GM12878 (cell line): ENCODE results near the gene NUMA1. TPM values are rescaled to one million over a fixed set of nuclear protein-coding genes. Genes with fewer than 3 reads are reported as not detected.

Source experiments
- ATAC-seq: fragments of 200-7000 bp; cut with Tn5 transposase; 3 replicates; pipeline ENCODE4 v1.9.1; 2020; ENCODE audit warnings: mild to moderate bottlenecking, moderate library complexity
- BruUV-seq: library from RNA; stranded (reverse); fragments of 400-500 nt; replicated peaks from 2 replicates; lab custom pipeline; 2021; lab: Mats Ljungman, UMichigan
- CTCF ChIA-PET: fragments of 300-600 bp; sonication (Branson Sonifier 250); formaldehyde crosslinking; extraction: SDS; loops from one replicate; lab custom pipeline; 2021; ENCODE audit warnings: inconsistent platforms; lab: Yijun Ruan, JAX
- POLR2A ChIA-PET: fragments of 350-600 bp; formaldehyde crosslinking; extraction: SDS; loops from one replicate; lab custom pipeline; 2021; ENCODE audit warnings: inconsistent platforms; lab: Charles Lee
- RAD21 ChIA-PET: fragments of 300-600 bp; sonication (Branson Sonifier 250); formaldehyde crosslinking; loops from one replicate; lab custom pipeline; 2023; ENCODE audit warnings: antibody characterized with exemption; ENCODE audit not compliant: unreplicated experiment; lab: Charles Lee
- SMC1A ChIA-PET: fragments of 300-600 bp; sonication (Branson Sonifier 250); formaldehyde crosslinking; loops from one replicate; lab custom pipeline; 2023; ENCODE audit not compliant: unreplicated experiment, uncharacterized antibody; lab: Charles Lee
- DNase-seq: peaks from one replicate; pipeline ENCODE4 v3.0.0-alpha.2; 2011; ENCODE audit warnings: low read depth, low spot score
- FAIRE-seq: peaks from 3 replicates; lab custom pipeline; 2011; peaks lifted over from hg19 to GRCh38; lab: Jason Lieb, UNC
- H2AFZ ChIP-seq: 2 replicates; pipeline ENCODE4 v1.6.0; 2011; ENCODE audit warnings: low read depth, low read length, control low read depth; ENCODE audit not compliant: control insufficient read depth
- H3K27ac ChIP-seq: 2 replicates; pipeline ENCODE4 v1.5.1; 2011; ENCODE audit warnings: control low read depth; ENCODE audit not compliant: control insufficient read depth, insufficient read depth
- H3K27me3 ChIP-seq, 2 experiments: replicated peaks in 1 of 2; 2 replicates each; pipeline versions ENCODE4 v1.6.0 to v1.6.1; 2011; ENCODE audit warnings: low read length in 1 of 2; ENCODE audit not compliant: control insufficient read depth in 2 of 2, insufficient read depth in 2 of 2
- H3K36me3 ChIP-seq, 2 experiments: 2 replicates each; pipeline ENCODE4 v1.5.1; 2011; ENCODE audit warnings: low read length in 1 of 2; ENCODE audit not compliant: control insufficient read depth in 2 of 2, insufficient read depth in 2 of 2
- H3K4me1 ChIP-seq: 2 replicates; pipeline ENCODE4 v1.6.1; 2011; ENCODE audit warnings: mild to moderate bottlenecking, low read length, moderate library complexity, mixed read lengths; ENCODE audit not compliant: control insufficient read depth, insufficient read depth
- H3K4me2 ChIP-seq: 2 replicates; pipeline ENCODE4 v1.6.0; 2011; ENCODE audit warnings: control low read depth; ENCODE audit not compliant: control insufficient read depth, insufficient read depth
- H3K4me3 ChIP-seq: fragments of 200-600 bp; sonication (generic); 2 replicates; pipeline ENCODE4 v1.5.1; 2016
- H3K79me2 ChIP-seq: 2 replicates; pipeline ENCODE4 v1.6.0; 2011; ENCODE audit warnings: low read length; ENCODE audit not compliant: control insufficient read depth, insufficient read depth
- H3K9ac ChIP-seq: 2 replicates; pipeline ENCODE4 v1.8.0; 2011; ENCODE audit warnings: low read length, control low read depth, mixed read lengths; ENCODE audit not compliant: control insufficient read depth, insufficient read depth
- H3K9me3 ChIP-seq: replicated peaks from 3 replicates; pipeline ENCODE4 v1.5.1; 2011; ENCODE audit warnings: mild to moderate bottlenecking, low read length; ENCODE audit not compliant: control insufficient read depth, insufficient read depth
- H4K20me1 ChIP-seq: 2 replicates; pipeline ENCODE4 v1.6.0; 2011; ENCODE audit not compliant: control insufficient read depth, insufficient read depth
- MLLT1 ChIP-seq: fragments of 450-650 bp; IDR thresholded peaks from 2 replicates; pipeline ENCODE4 v1.6.1; 2016; ENCODE audit warnings: mild to moderate bottlenecking
- NKRF ChIP-seq: fragments of 450-650 bp; conservative IDR thresholded peaks from 2 replicates; pipeline ENCODE4 v1.6.1; 2017; ENCODE audit warnings: mild to moderate bottlenecking, moderate library complexity
- RELB ChIP-seq: fragments of 450-650 bp; IDR thresholded peaks from 2 replicates; pipeline ENCODE4 v1.6.1; 2017; ENCODE audit warnings: low read depth, mild to moderate bottlenecking, moderate library complexity
- SMC3 ChIP-seq: IDR thresholded peaks from 2 replicates; pipeline ENCODE4 v1.6.1; 2011; ENCODE audit warnings: low read length, improper control_type of control experiment, borderline replicate concordance
- SRF ChIP-seq, 2 experiments: IDR thresholded peaks; 2 replicates each; pipeline ENCODE4 v1.6.1; 2011; ENCODE audit warnings: low read depth in 2 of 2, low read length in 2 of 2, mild to moderate bottlenecking in 1 of 2, moderate library complexity in 1 of 2
- ZBTB4 ChIP-seq: fragments of 450-650 bp; formaldehyde crosslinking; IDR thresholded peaks from 2 replicates; pipeline ENCODE4 v1.4.0; 2022; ENCODE audit warnings: mild to moderate bottlenecking, moderate library complexity
- WGBS: methylation state at CpG from one replicate; pipeline ENCODE4 v1.1.6; 2016; ENCODE audit warnings: low lambda C conversion rate; ENCODE audit not compliant: insufficient replicate concordance, insufficient coverage; ENCODE audit errors: missing lambda C conversion rate; 5-methylcytosine and 5-hydroxymethylcytosine counted together
- in situ Hi-C: fragments of 300-500 bp; cut with MboI; formaldehyde crosslinking; loops from 9 replicates; pipeline ENCODE4 v1.14.3; 2018; ENCODE audit warnings: mixed read lengths
- intact Hi-C: fragments of 100-400 bp; cut with micrococcal nuclease; formaldehyde crosslinking; loops from one replicate; pipeline ENCODE4 v1.14.2; 2022; ENCODE audit not compliant: unreplicated experiment
- polyA plus RNA-seq, 11 experiments: library from polyadenylated mRNA; depleted of rRNA in 4 of 11; unstranded in 6 of 11; stranded (reverse) in 5 of 11; fragments of >200 nt; fragmentation: Nextera tagmentation in 4 of 11; fragmentation: Illumina TruSeq in 1 of 11; extraction: Ambion mirVana in 4 of 11; extraction: Trizol in 1 of 11; gene quantifications; 1 replicate in 1 of 11; 2 replicates in 10 of 11; pipeline versions ENCODE4 v1.2.1 to v1.2.3, GENCODE V29; 2011 to 2016; ENCODE audit warnings: inconsistent platforms in 2 of 11, missing spikeins in 2 of 11, low read depth in 1 of 11
- total RNA-seq, 4 experiments: library from RNA; depleted of rRNA in 3 of 4; stranded (reverse); fragments of >200 nt in 3 of 4; fragmentation: Illumina TruSeq in 1 of 4; extraction: Trizol in 1 of 4; gene quantifications; 2 replicates each; pipeline versions ENCODE4 v1.2.1 to v1.2.3, GENCODE V29; 2013 to 2021

NUMA1 gene
- total and polyA plus RNA-seq, 10 of the 15 experiments (the other 5 are each of a cell fraction or from before 2014, with no cell fraction given) = 5.5 to 111 (median 61.0) TPM

GRCh38 chr11:72081821-72082453 is 1.6 kb upstream of the NUMA1 start (continued):
- TF ChIP-seq NKRF (no peak), SRF (IDR thresholded peaks at IDR 0.05; ENCODE audit: low read depth in 2 of 2, low read length in 2 of 2) (no peak), ZBTB4 (no peak), SMC3 (no peak)
- TF ChIP-seq, all 136 proteins: peak for 0

GRCh38 chr11:72081184-72081644 is 872 bp upstream of the NUMA1 start:
- DNase-seq (no peak), ATAC-seq (no peak), FAIRE-seq (no peak)
- POLR2A ChIA-PET = interaction anchor here (0.8 to 1.9 kb wide), 10 partner anchors 10 to 153 kb away, joined by 3 to 13 read pairs (median 5); partner anchors contain the start of genes ANAPC15 and XNDC1N
- 78% methylated on average over 21 of the region's 21 CpGs for WGBS
- Histone ChIP-seq H3K79me2 (peaks cover 37% of the 10 kb centered on the region), H3K27me3 (no peaks in the 10 kb centered on the region), H3K4me2 (peak overlapping the region; percentile 89), H3K36me3 (no peaks in the 10 kb centered on the region), H2AFZ (peak overlapping the region; percentile 93), H3K4me1 (peaks cover 16% of the 10 kb centered on the region), H3K27ac (peak overlapping the region; percentile 68), H3K4me3 (peak overlapping the region; percentile 67), H4K20me1 (no peaks in the 10 kb centered on the region), H3K9ac (peak overlapping the region; percentile 65), H3K9me3 (no peaks in the 10 kb centered on the region)
- SMC1A ChIA-PET = interaction anchor here (0.9 to 3.5 kb wide), 12 partner anchors 10 to 103 kb away, joined by 3 to 30 read pairs (median 4); no protein-coding TSS in a partner anchor
- in situ Hi-C loops = no loop called here
- CTCF ChIA-PET = interaction anchor here (0.9 to 2.4 kb wide), 10 partner anchors 9 to 353 kb away, joined by 3 to 49 read pairs (median 4); partner anchors contain the start of gene CLPB
- RAD21 ChIA-PET = interaction anchor here (0.6 to 2.4 kb wide), 6 partner anchors 10 to 350 kb away, joined by 3 to 16 read pairs (median 5); no protein-coding TSS in a partner anchor
- TSS peak; percentile 55 for BruUV-seq
- TF ChIP-seq MLLT1 (peak; percentile 63; the same call in 1 of the 2 replicates), RELB (no peak)
- intact Hi-C loops = loop anchor here (2.0 kb wide), 1 partner anchor 40 kb away; no protein-coding TSS in a partner anchor
